HT-29 (cell line): Measurements from ENCODE around the gene FJX1. TPM values are rescaled to one million over a fixed set of nuclear protein-coding genes. Genes with fewer than 3 reads are reported as not detected.

ENCODE experiments used
- DNase-seq: peaks from one replicate; pipeline ENCODE4 v3.0.0-alpha.2; 2015; ENCODE audit warnings: low spot score
- total RNA-seq: library from RNA; depleted of rRNA; stranded (reverse); fragments of >200 nt; shearing (Covaris generic); gene quantifications from 2 replicates; pipeline ENCODE4 v1.2.3, GENCODE V29; 2014

FJX1 gene
- total RNA-seq, 1 experiment from 2014 or later: 6.1 TPM

GRCh38 chr11:35606206-35606605 is 12.1 kb upstream of the FJX1 start:
- no peak for DNase-seq

- DNase-seq: no peak
Measured at GRCh38 chr11:35608502-35608901, 9.8 kb upstream of the FJX1 start.

- no peak for DNase-seq
Measured at GRCh38 chr11:35609656-35610055, 8.6 kb upstream of the FJX1 start.

GRCh38 chr11:35610631-35611030 is 7.6 kb upstream of the FJX1 start:
- no peak for DNase-seq

- DNase-seq: no peak
Measured at GRCh38 chr11:35611741-35612140, 6.5 kb upstream of the FJX1 start.

- no peak for DNase-seq
Measured at GRCh38 chr11:35614939-35615569, 3.2 kb upstream of the FJX1 start.

- peak; percentile 72 for DNase-seq
Measured at GRCh38 chr11:35615921-35616900, 2.0 kb upstream of the FJX1 start.

- no peak for DNase-seq
Measured at GRCh38 chr11:35617316-35617686, 959 bp upstream of the FJX1 start.

- DNase-seq: peak; percentile 36
Measured at GRCh38 chr11:35618497-35619115, 346 bp downstream of the FJX1 start.

- peak; percentile 9 for DNase-seq
Measured at GRCh38 chr11:35619116-35619854, 1.0 kb downstream of the FJX1 start.

- no peak for DNase-seq
Measured at GRCh38 chr11:35619855-35620640, 1.8 kb downstream of the FJX1 start.

- no peak for DNase-seq
Measured at GRCh38 chr11:35620795-35621194, 2.5 kb downstream of the FJX1 start.

- DNase-seq: peak; percentile 29
Measured at GRCh38 chr11:35621620-35622019, 3.4 kb downstream of the FJX1 start.

- peak; percentile 16 for DNase-seq
Measured at GRCh38 chr11:35622070-35622469, 3.8 kb downstream of the FJX1 start.

- DNase-seq: no peak
Measured at GRCh38 chr11:35623621-35624168, 5.4 kb downstream of the FJX1 start.

GRCh38 chr11:35624316-35624715 is 6.1 kb downstream of the FJX1 start:
- no peak for DNase-seq

GRCh38 chr11:35624781-35625180 is 6.5 kb downstream of the FJX1 start:
- no peak for DNase-seq

GRCh38 chr11:35626501-35626900 is 8.2 kb downstream of the FJX1 start:
- DNase-seq: no peak

GRCh38 chr11:35629511-35629910 is 11.3 kb downstream of the FJX1 start:
- no peak for DNase-seq

GRCh38 chr11:35629914-35630313 is 11.7 kb downstream of the FJX1 start:
- DNase-seq: peak; percentile 59

GRCh38 chr11:35631891-35632290 is 13.6 kb downstream of the FJX1 start:
- DNase-seq: no peak
